HepG2 (cell line): ENCODE data around the gene ADARB2.
"Not testable (repeated sequence)": the region's sequence is repeated elsewhere in the genome, so short reads cannot be mapped to it uniquely, and the experiment has no call there.

Experiments
- ETV5 ChIP-seq: IDR thresholded peaks from 2 replicates; pipeline ENCODE4 v1.6.1; 2018; ENCODE audit warnings: missing biosample characterization, missing genetic modification reagents, inconsistent platforms, borderline replicate concordance
- RAD21 ChIP-seq: fragments of 450-650 bp; formaldehyde crosslinking; IDR thresholded peaks from 2 replicates; pipeline ENCODE4 v1.5.0; 2020; ENCODE audit warnings: mild to moderate bottlenecking
- YY1 ChIP-seq: IDR thresholded peaks from 2 replicates; pipeline ENCODE4 v1.6.1; 2011; ENCODE audit warnings: low read length, low read depth, moderate library complexity, mild to moderate bottlenecking; ENCODE audit not compliant: insufficient read depth, insufficient replicate concordance
- ZZZ3 ChIP-seq: sonication (generic); formaldehyde crosslinking; IDR thresholded peaks from 2 replicates; pipeline ENCODE4 v1.4.0; 2020; ENCODE audit warnings: missing genetic modification reagents, mild to moderate bottlenecking, borderline replicate concordance

DNA sequence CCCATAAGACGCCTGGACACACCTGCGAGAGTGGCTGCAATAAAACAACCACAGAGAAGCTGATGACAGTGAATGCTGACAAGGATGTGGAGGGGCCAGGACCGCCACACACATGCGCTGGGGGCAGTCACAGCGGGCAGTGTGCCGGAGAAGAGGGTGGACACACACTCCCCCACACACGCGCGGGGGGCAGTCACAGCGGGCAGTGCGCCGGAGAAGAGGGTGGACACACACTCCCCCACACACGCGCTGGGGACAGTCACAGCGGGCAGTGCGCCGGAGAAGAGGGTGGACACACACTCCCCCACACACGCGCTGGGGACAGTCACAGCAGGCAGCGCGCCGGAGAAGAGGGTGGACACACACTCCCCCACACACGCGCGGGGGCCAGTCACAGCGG is 273.4 kb downstream of the ADARB2 start:
- TF ChIP-seq RAD21; ZZZ3 (CRISPR knock-in tag); ETV5 (CRISPR knock-in tag); YY1: not testable (repeated sequence)
